HS-27A (cell line): ENCODE results near the gene PPP1R16B.

Experiments used
- DNase-seq: peaks from one replicate; pipeline ENCODE4 v3.0.0-alpha.2; 2012; ENCODE audit warnings: low read depth, missing footprints

The PPP1R16B gene

GRCh38 chr20:38877483-38877882, 72.0 kb downstream of the PPP1R16B start:
- no peak for DNase-seq

GRCh38 chr20:38878866-38879265, 73.4 kb downstream of the PPP1R16B start:
- DNase-seq: no peak

GRCh38 chr20:38880952-38881735, 75.6 kb downstream of the PPP1R16B start:
- no peak for DNase-seq

- no peak for DNase-seq
Observed at GRCh38 chr20:38881806-38882440, 76.4 kb downstream of the PPP1R16B start.

GRCh38 chr20:38882600-38882999, 77.1 kb downstream of the PPP1R16B start:
- DNase-seq: no peak

GRCh38 chr20:38883081-38883980, 77.8 kb downstream of the PPP1R16B start:
- DNase-seq: no peak

- no peak for DNase-seq
Observed at GRCh38 chr20:38883981-38884733, 78.7 kb downstream of the PPP1R16B start.

- DNase-seq: no peak
Observed at GRCh38 chr20:38885357-38885756, 79.9 kb downstream of the PPP1R16B start.

GRCh38 chr20:38888059-38888831, 82.7 kb downstream of the PPP1R16B start:
- DNase-seq: no peak

GRCh38 chr20:38889050-38889449, 83.6 kb downstream of the PPP1R16B start:
- DNase-seq: no peak

GRCh38 chr20:38889792-38890496, 84.4 kb downstream of the PPP1R16B start:
- no peak for DNase-seq

GRCh38 chr20:38890497-38890818, 85.0 kb downstream of the PPP1R16B start:
- DNase-seq: no peak

GRCh38 chr20:38892091-38892981, 86.8 kb downstream of the PPP1R16B start:
- no peak for DNase-seq

GRCh38 chr20:38893056-38893564, 87.6 kb downstream of the PPP1R16B start:
- no peak for DNase-seq

GRCh38 chr20:38893565-38894090, 88.1 kb downstream of the PPP1R16B start:
- DNase-seq: no peak

GRCh38 chr20:38894091-38894847, 88.8 kb downstream of the PPP1R16B start:
- DNase-seq: no peak

- DNase-seq: no peak
Observed at GRCh38 chr20:38895098-38895949, 89.8 kb downstream of the PPP1R16B start.
